Kidney (tissue), 14 donors: ENCODE data around the gene CUBN. TPM values are rescaled to one million over a fixed set of nuclear protein-coding genes. Genes with fewer than 3 reads are reported as not detected.

Experiments used
- DNase-seq, 5 donors: peaks; one replicate each; pipeline ENCODE4 v3.0.0-alpha.2; 2013 to 2020
- FAIRE-seq: peaks from 2 replicates; lab custom pipeline; 2012; peaks lifted over from hg19 to GRCh38; lab: Jason Lieb, UNC
- H3K27ac ChIP-seq, 2 donors: one replicate each; pipeline ENCODE4 v1.7.0; 2013; ENCODE audit warnings: low read depth in 2 of 2, low read length in 2 of 2, inconsistent platforms in 1 of 2
- H3K27me3 ChIP-seq: one replicate; pipeline ENCODE4 v1.7.1; 2013; ENCODE audit warnings: low read length, inconsistent platforms; ENCODE audit not compliant: control insufficient read depth, insufficient read depth
- H3K36me3 ChIP-seq, 3 donors: one replicate each; pipeline versions ENCODE4 v1.7.0 to v1.7.1; 2013; ENCODE audit warnings: low read length in 3 of 3, control low read depth in 1 of 3, inconsistent platforms in 1 of 3; ENCODE audit not compliant: insufficient read depth in 3 of 3, control insufficient read depth in 2 of 3
- H3K4me1 ChIP-seq, 3 donors: one replicate each; pipeline versions ENCODE4 v1.7.0 to v1.7.1; 2013; ENCODE audit warnings: low read length in 3 of 3, inconsistent platforms in 1 of 3, low read depth in 1 of 3; ENCODE audit not compliant: control insufficient read depth in 2 of 3, insufficient read depth in 2 of 3
- H3K4me3 ChIP-seq, 3 donors: one replicate each; pipeline versions ENCODE4 v1.7.0 to v1.8.1; 2013; ENCODE audit warnings: low read length in 3 of 3, control low read depth in 1 of 3, inconsistent platforms in 1 of 3
- H3K9ac ChIP-seq, 3 donors: one replicate each; pipeline versions ENCODE4 v1.7.0 to v1.7.1; 2013; ENCODE audit warnings: low read length in 3 of 3, control low read depth in 1 of 3, inconsistent platforms in 1 of 3
- H3K9me3 ChIP-seq, 3 donors: one replicate each; pipeline versions ENCODE4 v1.7.0 to v1.7.1; 2013; ENCODE audit warnings: low read length in 3 of 3, control low read depth in 1 of 3, inconsistent platforms in 1 of 3; ENCODE audit not compliant: control insufficient read depth in 2 of 3, insufficient read depth in 1 of 3
- CTCF ChIP-seq: IDR thresholded peaks from 3 replicates; pipeline ENCODE4 v1.5.1; 2012; ENCODE audit warnings: mild to moderate bottlenecking, moderate library complexity, borderline replicate concordance; ENCODE audit not compliant: insufficient read depth; ENCODE audit errors: extremely low read depth
- intact Hi-C: fragments of 100-400 bp; cut with DNase I; formaldehyde crosslinking; loops from one replicate; pipeline ENCODE4 v1.11.1; 2022
- polyA plus RNA-seq: library from polyadenylated mRNA; stranded (reverse); fragments of 350-450 nt; fragmentation: Illumina TruSeq; extraction: RNeasy Lipid Tissue Mini Kit (QIAGEN cat#74804); gene quantifications from one replicate; pipeline ENCODE4 v1.2.3, GENCODE V29; 2014; ENCODE audit warnings: low read depth, low replicate concordance; ENCODE audit not compliant: insufficient read depth
- total RNA-seq: library from RNA; stranded (reverse); fragmentation: NEBNext Ultra II Directional; extraction: Animal tissue kit (Norgen Biotek cat#: 25700); gene quantifications from one replicate; pipeline ENCODE4 v1.2.1, GENCODE V29; 2021
- donor health status: control.
- donor health status: control.
- donor health status: control.
- donor health status: control.
- donor health status: control.
- donor health status: DM: yes; HTN: yes; CAD: no.
- donor health status: Normal renal cell carcinoma (clear cell type).

Gene CUBN
- total and polyA plus RNA-seq, 2 donors from 2014 or later, result 14.8 to 31.6 TPM

GRCh38 chr10:16991011-16991410, 138.6 kb downstream of the CUBN start:
- DNase-seq, result no peak
- Histone ChIP-seq H3K9ac (no peak overlapping the region), H3K9me3 (no peaks in the 10 kb centered on the region), H3K36me3 (no peaks in the 10 kb centered on the region), H3K27ac (no peak overlapping the region), H3K4me3 (no peak overlapping the region), H3K4me1 (peaks cover 0 to 13% (median 0%) of the 10 kb centered on the region in 3 donors), H3K27me3 (no peaks in the 10 kb centered on the region)
- FAIRE-seq, result no peak
- TF ChIP-seq CTCF, result no peak
- intact Hi-C loops, result no loop called here

- Histone ChIP-seq H3K27me3 (no peaks in the 10 kb centered on the region), H3K4me3 (no peak overlapping the region), H3K27ac (no peak overlapping the region), H3K9ac (no peak overlapping the region), H3K9me3 (no peaks in the 10 kb centered on the region), H3K4me1 (peaks cover 0 to 12% (median 0%) of the 10 kb centered on the region in 3 donors), H3K36me3 (peaks cover 0 to 3% (median 0%) of the 10 kb centered on the region in 3 donors)
- DNase-seq, result no peak
- TF ChIP-seq CTCF, result no peak
- intact Hi-C loops, result no loop called here
- no peak for FAIRE-seq
These were observed 139.8 kb downstream of the CUBN start for GRCh38 chr10:16989826-16990293.

- H3K27me3 ChIP-seq, result no peaks in the 10 kb centered on the region
These were observed 140.7 kb downstream of the CUBN start for GRCh38 chr10:16988900-16989299.

More at GRCh38 chr10:16988900-16989299, 140.7 kb downstream of the CUBN start:
- FAIRE-seq, result no peak
- no peak for TF ChIP-seq CTCF
- DNase-seq, result no peak
- Histone ChIP-seq H3K27ac (no peak overlapping the region), H3K4me1 (peaks cover 0 to 12% (median 0%) of the 10 kb centered on the region in 3 donors), H3K4me3 (no peak overlapping the region), H3K9me3 (no peaks in the 10 kb centered on the region), H3K9ac (no peak overlapping the region), H3K36me3 (peaks cover 0 to 6% (median 0%) of the 10 kb centered on the region in 3 donors)
- intact Hi-C loops, result no loop called here
